GM21390 (cell line): ENCODE data around the gene CHST9.
"Not testable (repeated sequence)": the region's sequence is repeated elsewhere in the genome, so short reads cannot be mapped to it uniquely, and the experiment has no call there.

Experiments
- ATAC-seq: cut with Tn5 transposase; IDR thresholded peaks from one replicate; pipeline ENCODE4 v1.9.1; 2021; ENCODE audit not compliant: unreplicated experiment

Gene CHST9

DNA sequence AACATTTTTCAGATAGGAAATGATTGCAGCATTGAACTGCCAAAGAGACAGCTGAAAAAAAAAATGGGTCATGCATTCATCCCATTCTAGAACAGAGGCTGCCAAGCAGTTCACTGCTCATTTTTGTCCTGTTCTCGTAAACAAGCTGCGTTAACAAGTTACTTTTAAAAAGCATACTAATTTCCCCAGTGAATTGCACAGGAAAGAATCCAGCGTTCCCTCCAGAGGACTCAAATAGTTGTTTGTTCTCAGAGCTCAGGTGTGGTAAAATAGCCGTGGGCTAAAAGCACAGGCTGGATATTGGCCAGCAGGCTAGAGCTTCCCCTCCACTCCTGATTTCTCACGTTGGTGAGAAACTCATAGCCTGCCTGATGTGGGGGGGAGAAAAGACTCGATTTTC, 243.5 kb downstream of the CHST9 start:
- no peak for ATAC-seq

DNA sequence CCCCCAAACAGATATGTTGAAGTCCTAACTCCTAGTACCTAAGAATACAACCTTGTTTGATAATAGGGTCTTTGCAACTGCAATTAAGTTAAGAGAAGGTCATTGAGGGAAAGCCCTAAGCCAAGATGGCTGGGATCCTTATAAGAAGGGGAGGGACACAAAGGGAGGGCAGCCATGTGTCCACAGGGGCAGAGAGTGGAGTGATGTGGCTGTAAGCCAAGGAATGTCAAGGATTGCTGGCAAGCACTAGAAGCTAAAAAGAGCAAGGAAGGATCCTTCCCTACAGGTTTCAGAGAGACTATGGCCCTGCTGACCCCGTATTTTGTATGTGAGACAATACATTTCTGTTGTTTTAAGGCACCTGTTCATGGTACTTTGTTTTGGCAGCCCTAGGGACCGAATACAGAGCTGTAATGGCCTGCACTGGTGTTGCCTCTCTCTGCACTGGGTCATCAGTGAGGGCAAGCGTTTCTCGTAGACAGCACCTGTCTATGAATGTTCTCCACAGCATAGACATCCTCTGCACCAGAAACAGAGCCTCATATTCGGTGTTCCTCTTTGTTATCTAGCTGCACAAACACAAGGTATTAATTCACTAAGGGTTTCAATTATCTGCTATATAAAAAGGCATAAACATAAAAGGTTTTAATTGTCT, 244.2 kb downstream of the CHST9 start:
- no peak for ATAC-seq

DNA sequence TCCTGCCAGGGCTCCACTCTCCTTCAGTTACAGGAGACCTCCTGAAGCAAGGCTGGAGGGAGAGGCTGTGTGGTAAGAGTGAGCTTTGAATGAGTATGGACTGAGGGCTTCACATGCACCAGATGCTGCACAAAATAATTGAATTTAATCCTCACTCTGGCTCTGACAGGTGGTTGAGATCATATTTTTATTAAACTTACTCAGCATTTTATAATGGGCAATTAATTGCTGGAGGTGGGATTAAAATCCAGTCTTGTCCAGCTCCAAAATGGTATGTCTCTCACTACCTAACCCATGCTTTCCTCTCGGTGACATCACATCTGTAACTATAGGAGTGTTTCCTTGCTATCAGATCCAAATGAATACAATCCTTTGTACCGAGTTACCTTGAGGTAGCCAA, 253.4 kb downstream of the CHST9 start:
- no peak for ATAC-seq

DNA sequence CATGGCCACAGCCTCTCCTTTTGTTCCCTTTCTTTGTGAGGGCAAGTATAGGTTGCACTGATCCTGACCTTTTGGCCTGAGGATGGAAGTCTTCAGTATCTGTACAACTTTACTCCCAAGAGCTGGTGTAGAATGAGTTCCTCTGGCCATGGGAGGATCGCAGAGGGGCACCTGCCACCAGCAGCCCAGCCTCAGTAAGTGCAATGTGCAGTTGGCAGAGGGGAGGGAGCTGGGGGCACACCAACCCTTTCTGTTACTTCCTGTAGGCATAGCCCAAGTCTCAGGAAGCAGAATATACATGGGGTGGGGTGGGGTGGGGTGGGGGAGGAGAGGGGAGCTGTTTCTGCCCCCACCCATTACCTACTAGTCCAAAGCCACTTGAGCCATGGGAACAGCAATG, 254.5 kb downstream of the CHST9 start:
- no peak for ATAC-seq

DNA sequence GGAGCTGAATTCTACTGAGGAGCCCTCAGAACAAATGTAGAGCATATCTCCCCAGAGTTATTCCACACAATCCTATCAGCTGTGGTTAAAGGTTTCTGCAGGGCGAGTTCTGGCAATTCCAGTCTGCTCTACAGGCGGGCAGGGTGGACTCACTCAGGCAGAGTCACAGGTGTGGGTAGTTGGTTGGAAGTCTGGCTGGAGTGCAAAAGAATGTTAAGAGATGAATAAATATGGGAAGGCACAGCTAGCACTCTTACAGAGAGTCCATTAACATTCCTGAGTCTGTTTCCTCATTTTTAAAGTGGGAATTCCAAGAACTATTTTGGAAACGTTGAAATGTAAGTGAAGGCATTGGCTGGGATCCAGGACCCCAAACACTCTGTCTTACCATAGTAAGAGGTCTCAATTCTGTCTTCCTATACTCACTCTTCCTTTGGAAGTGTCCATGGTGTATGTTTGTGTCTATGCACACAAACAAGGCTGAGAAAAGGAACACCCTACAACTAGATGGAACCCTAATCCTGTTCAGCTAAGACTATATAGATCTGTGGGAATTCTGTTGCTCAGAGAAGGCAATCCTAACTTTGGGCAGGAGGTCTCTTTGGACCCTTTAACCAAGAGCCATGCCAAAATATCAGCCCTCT, 256.3 kb downstream of the CHST9 start:
- no peak for ATAC-seq

DNA sequence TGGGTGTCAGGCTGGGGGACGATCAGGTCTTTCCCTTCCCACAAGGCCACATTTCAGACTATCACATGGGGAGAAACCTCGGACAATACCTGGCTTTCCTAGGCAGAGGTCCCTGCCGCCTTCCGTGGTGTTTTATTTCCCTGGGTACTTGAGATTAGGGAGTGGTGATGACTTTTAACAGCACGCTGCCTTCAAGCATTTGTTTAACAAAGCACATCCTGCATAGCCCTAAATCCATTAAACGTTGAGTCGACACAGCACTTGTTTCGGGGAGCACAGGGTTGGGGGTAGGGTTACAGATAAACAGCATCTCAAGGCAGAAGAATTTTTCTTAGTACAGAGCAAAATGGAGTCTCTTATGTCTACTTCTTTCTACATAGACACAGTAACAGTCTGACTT, 257.3 kb downstream of the CHST9 start:
- not testable (repeated sequence) for ATAC-seq

DNA sequence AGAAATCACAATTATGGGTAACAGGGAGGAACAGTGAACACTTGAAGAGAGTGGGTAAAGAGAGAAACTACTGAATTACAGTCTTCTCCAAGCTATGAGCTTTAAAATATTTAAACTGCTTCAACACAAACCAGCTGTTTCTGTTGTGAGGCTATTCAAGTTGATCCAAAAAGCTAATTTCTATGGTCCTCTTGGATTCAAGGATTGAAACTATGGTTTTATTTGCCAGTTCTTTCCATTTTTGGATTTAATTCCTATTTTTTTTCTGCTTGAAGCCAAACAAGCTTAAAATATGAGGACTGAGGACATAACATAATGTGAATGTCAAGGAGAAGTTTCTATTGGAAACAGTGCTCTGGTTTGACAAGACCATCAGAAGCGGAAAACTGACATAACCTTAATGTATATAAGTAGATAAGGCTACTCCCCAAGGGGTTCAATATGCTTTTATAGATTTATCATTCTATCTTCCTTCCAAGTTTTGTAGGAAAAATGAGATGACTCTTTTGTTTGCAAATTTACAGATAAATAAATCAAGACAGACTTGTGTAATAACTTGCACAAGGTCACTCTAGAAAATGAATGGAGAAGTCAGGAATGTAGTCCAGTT, 258.9 kb downstream of the CHST9 start:
- no peak for ATAC-seq

DNA sequence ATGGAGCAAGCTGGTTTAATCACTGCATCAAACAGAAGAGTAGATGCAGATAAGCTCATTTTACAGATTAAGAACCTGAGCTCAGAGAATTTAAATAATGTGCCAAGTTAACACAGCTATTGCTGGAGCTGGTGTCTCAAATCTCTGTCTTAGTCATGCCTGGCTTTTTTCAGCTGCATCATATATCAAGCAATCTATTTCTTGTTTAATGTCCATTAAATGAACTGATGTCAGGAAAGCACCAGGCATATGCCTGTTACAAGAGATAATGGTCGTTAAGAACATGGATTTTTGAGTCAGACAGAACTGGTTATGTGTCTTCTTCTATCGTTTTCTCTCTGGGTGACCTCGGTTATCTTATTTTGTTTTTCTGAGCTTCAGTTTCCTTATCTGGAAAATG, 259.8 kb downstream of the CHST9 start:
- no peak for ATAC-seq

DNA sequence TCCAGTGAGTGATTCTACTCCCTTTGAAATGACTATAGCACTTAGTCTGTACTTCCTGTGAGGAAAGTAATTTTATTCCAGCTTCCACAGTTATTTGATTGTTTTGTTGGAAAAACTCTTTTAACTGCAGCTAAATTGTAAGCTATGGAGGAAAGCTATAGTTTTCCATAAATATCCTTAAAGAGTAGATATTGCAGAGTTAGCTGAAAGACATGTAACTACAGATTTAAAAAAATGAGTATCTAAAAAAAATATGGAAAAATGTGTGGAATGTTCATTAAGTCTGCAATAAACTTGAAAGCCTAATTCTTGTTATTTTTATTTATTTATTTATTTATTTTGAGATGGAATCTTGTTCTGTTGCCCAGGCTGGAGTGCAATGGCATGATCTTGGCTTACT, 262.8 kb downstream of the CHST9 start:
- ATAC-seq = no peak

DNA sequence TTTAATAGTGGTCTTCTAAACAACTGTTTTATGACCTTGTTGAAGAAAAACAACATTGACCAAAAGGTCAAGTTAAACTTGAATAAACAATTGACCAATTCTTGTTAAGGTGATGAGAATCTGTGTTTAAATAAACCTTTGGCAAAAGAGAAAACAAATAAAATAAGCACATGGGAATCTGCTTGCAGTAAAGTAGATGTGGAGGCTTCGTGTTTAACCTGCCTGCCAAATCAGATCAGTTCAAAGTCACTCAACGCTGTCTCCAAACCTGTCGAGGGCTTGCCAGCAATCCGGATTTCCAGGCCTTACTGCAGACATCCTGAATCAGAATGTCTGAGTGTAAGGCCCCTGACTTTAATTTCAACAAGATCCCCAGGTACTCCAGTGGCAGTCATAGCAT, 264.5 kb downstream of the CHST9 start:
- ATAC-seq = no peak

DNA sequence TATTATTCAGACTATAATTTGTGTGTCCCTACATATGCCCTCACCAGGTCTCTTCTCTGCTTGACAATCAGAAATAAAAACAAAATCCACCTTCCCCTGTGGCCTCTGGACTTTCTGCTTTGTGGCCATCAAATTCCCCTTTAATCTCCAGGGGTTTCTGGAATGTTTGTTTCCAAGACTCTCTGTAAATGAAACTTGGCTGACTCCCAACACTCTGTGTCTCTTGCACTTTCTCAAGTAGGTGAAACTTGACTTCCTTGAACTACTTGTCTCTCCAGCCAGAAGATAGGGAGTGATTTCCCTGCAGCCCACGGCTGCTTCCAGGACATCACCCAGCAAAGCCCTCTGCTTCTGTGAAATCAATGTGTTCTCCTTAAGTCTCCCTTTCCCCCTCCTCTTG, 265.5 kb downstream of the CHST9 start:
- no peak for ATAC-seq

DNA sequence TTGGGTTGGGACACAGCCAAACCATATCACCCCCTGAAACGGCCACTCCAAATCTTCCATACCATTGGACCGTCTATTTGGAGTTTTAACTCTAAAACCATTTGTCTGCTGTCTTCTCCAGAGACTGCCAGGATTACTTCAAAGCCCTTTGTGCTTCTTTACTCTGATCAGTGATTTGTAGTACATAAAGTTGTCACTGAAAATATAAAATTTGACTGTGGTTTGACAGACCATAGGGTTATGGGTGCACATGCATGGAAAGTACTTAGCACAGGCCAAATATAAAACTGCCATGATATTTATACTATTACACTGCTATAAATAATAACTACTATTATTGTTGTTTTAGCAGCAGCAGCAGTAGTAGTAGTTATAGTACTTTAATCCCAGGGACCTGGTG, 265.9 kb downstream of the CHST9 start:
- ATAC-seq = no peak

DNA sequence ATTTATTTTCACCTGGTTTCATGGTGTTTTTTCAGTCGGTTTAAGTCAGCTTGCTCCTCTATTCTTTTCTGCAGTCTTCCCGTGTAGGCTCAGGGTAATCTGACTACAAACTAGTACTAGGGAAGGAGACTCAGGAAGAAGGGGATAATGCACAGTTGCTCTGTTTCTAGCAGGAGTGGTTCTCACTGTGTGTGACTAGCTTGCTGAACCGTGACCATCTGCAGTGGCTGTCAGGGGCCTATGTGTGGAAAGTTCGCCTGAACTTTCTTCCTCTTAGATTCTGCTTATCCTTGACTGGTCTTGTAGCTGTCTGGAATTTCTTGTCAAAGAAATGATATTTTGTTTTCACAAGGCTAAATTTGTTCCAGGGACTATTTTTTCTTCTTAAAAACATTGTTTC, 273.3 kb downstream of the CHST9 start:
- ATAC-seq = no peak

DNA sequence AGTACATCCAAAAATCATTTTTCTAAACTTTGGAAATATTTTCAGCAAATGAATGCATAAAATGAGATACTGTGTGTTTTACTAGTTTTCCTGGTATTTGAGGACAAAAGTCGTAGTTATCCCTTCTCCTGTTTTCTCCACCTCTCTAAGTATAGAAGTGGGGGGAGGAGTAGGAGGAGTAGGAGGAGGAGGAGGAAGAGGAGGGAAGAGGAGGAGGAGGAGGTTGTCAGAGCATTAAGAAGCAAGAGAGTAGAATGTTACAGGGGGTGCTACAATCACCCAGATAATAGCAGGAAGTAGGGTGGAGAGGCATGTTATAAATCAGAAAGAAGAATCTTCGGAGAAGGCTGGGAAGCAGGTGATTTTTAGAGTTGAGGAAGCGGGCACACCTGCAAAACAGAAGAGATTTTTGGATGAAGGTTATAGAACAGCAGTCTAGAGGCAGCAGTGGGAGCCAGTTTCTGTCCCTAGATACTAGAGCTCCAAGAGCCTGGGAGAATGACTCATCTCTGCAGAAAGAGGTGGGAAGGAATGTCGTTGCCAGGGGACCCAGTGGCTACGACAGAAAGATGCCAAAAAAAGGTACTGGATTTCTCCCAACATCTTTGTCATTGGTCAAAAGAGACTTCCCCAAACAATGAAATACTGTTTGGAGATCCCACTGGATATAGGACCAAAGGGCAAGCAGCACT, 275.4 kb downstream of the CHST9 start:
- ATAC-seq = no peak

DNA sequence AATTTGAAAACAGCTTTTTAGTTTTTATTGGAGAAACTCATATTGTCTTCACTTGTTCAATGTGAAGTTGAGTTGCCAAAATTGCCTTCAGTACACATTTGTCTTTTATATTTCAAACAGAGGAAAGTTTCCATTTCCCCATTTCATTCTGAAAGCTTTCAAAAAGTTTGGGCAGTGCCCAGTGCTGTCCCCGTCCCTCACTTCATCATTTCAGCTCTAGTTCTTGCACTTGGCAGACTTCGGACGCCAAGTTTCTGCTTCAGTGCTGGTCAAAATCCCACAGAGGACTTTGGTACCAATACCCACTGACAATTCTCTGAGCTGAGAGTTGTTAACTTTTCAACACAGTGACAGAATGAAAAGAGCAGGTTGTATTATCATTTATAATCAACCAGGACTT, 276.2 kb downstream of the CHST9 start:
- ATAC-seq = no peak

DNA sequence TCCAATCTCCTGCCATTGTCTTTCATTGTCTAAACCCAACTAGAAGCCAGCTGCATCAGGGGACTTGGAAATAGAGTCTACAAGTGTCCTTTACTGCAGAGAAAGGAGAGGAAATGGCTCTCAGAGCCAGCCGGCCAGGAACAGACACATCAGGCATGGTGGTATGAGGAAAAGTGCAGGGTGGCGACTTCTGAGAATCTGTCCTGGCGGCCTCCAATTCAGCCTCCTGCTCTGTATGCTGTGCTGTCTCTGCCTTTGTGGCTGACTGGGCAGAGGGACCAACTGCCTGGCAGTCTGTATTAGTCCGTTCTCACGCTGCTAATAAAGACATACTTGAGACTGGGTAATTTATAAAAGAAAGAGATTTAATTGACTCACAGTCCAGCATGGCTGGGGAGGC, 282.8 kb downstream of the CHST9 start:
- no peak for ATAC-seq

DNA sequence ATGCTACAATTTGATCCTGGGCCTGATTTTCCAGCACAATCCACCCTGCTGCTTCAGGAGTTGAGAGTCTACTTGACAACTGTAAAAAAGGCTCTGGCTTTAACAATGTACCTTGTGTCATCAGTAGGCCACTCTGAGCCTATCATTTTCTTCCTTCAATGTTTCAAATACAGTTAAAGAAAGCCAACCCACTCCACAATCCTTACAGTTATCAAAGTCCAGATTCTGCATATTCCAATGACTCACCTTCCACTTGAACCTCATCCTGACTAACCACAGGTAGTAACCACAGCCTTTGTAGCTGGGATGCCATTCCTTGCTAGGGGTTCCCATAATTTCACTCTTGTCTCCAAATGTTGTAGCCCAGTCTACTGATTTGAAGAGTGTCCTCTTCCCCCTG, 284.1 kb downstream of the CHST9 start:
- no peak for ATAC-seq

DNA sequence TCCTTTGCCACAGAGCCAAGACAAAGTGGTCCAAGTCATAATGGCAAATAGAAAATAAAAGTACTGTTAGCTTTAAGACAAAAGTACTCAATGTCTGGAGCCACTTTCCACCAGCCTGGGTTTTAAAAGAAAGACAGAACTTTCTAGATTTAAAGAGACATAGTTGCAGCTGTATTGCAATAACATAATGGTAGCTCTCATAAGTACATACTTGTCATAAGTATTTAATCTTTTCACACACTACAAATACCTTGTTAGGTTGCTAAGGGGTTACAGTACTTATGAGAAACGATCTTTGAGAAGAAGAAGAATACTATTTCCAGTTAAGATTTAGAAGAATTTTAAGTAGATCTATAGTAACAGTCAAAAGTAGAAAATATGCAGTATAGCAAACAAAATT, 290.7 kb downstream of the CHST9 start:
- no peak for ATAC-seq

DNA sequence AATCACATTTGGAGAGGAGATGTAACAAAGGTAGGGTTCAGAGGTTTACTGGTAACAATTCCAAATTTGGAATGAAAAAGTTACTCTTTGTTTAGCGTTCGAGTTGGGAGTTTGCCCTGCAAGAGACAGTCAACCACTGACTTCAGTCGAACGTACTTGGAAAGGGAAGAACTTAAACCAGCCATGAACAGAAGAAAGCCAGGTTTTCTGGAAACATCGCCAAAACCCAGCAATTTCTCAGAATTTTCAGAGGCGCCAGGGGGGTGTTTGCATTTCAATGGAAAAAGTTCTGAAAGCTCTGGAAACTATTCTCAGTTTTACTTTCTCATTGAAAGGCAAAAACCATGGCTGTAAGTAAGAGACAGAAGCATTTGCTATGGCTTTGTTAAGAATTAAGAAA, 291.1 kb downstream of the CHST9 start:
- ATAC-seq = no peak

DNA sequence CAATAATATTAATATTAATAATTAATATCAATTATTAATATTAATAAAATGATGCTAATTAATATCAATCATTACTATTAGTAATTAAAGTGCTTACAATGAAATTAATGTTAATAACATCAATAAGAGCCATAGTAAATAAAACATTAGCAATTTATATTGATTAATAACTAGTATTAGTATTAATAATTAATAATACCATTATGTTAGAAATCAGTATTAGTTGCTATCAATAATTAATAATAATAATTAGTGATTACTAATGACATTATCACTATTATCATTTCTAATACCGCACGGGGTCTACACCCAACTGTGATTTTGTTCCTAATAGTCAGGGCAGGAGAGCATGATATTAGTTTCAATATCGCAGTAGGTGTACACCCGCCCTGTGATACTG, 296.8 kb downstream of the CHST9 start:
- ATAC-seq = no peak

DNA sequence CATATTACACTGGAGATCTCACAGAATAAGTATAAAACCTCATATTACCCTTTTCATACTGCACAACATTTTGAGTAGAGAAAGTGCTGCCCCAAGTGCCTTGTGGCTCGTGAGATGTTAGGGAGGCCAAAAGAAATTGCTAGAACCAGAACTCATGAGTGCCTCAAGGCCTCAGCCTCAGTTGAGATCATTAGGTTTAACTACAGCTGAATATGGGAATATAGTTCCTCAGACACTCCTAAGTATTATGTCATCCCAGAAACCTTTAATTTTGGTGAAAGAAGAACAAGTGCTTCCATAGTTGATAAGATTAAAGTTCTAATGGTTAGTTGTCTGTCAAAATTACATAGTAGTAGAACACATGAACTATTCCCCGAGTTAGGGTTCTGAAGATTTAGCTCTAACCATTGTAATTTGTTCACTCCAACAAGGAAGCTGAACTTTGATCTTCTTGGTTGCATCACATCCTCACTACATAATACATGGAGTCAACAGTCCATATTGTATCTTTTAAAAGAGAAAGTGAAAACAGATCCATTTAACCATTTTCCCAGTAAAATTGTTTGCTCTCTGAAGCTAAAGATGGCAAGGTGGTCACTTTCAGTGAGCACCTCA, 310.0 kb downstream of the CHST9 start:
- ATAC-seq = no peak

DNA sequence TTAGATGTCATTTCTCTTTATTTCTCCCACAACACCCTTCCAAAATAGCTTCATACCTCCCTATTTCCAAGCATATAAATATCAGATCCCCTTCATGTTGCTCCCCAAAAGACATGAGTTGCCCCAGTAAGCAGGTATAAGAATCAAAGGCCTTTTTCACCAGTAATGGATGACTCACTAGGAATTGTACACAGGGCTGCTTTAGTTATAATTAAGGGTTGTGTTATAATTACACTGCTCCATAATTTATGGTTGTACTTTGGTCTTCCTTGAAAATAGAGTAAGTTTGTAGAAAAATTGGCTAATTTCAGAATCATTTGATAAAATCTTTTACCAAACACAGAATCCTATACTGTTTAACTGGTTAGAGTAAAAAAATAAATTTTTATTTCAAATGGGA, 310.8 kb downstream of the CHST9 start:
- no peak for ATAC-seq
